ENCODE measurements around the gene LRRC32. TPM values are rescaled to one million over a fixed set of nuclear protein-coding genes. Genes with fewer than 3 reads are reported as not detected.

The LRRC32 gene
- total and polyA plus RNA-seq, 7 donors, result 0.69 to 30.7 (median 10.9) TPM

DNA sequence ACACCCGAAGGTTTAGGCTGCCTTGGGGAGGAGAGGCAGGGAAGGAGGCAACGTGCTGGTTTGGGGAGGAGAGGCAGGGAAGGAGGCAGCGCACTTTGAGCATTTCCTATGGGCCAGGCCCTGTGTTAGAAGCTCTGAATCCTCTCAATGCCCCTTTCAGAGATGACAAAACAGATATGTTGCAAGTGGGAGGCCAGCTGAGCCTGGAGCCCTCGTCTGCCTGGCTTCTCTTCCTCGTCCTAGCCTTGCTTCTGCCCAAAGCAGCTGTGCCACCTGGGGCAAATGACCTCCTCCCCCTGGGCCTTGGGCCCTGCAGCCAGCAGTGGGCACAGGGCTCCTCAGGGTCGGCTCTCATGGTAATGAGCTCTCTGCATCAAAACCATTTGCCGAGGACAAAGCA is 15.3 kb upstream of the LRRC32 start:
- Histone ChIP-seq H3K27me3 (no peaks in the 10 kb centered on the region), H3K9me3 (no peaks in the 10 kb centered on the region), H3K27ac (no peak overlapping the region), H3K36me3 (no peaks in the 10 kb centered on the region), H3K4me1 (peaks cover 0 to 2% (median under 1%) of the 10 kb centered on the region in 4 donors), H3K4me3 (no peak overlapping the region)
- DNase-seq, result no peak
- intact Hi-C loops (cut with DNase I), result no loop called here
- WGBS, 2 donors, result 65 to 78% methylated on average over 7 of the region's 7 CpGs
- TF ChIP-seq POLR2A (IDR thresholded peaks at IDR 0.05), result no peak
- no peak for TF ChIP-seq POLR2AphosphoS5 (IDR thresholded peaks at IDR 0.05)
- TF ChIP-seq EP300 (IDR thresholded peaks at IDR 0.05), result no peak
- no peak for TF ChIP-seq CTCF (IDR thresholded peaks at IDR 0.05)

DNA sequence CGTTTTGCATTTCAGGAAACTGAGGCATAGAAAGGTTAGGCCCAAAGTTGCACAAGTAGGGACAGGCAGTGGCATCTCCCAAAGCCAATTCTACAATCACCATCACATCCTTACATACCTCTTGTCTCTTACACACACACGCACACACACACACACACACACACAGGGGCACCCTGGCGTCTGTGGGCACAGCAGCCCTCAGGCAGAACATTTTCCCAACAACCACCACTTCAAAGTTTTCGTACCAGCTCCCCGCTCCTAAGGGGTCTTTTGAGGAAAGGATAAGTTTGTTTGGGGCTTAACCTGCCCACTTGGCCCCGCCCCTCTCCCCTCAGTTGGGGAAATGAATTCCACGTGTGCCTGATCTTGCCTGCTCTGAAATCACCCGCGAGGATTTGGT is 14.7 kb upstream of the LRRC32 start:
- no peaks in the 10 kb centered on the region for H3K9me3 ChIP-seq
- no peaks in the 10 kb centered on the region for H3K27me3 ChIP-seq
- no peak overlapping the region for H3K4me3 ChIP-seq
- H3K36me3 ChIP-seq, result no peaks in the 10 kb centered on the region
- no peak overlapping the region for H3K27ac ChIP-seq
- TF ChIP-seq POLR2AphosphoS5 (IDR thresholded peaks at IDR 0.05) (no peak), CTCF (IDR thresholded peaks at IDR 0.05) (no peak)
- WGBS, 2 donors, result 85 to 91% methylated on average over 9 of the region's 9 CpGs
- no peak for DNase-seq
- intact Hi-C loops (cut with DNase I), result no loop called here
- H3K4me1 ChIP-seq, result peaks cover 0 to 7% (median 2%) of the 10 kb centered on the region in 4 donors

DNA sequence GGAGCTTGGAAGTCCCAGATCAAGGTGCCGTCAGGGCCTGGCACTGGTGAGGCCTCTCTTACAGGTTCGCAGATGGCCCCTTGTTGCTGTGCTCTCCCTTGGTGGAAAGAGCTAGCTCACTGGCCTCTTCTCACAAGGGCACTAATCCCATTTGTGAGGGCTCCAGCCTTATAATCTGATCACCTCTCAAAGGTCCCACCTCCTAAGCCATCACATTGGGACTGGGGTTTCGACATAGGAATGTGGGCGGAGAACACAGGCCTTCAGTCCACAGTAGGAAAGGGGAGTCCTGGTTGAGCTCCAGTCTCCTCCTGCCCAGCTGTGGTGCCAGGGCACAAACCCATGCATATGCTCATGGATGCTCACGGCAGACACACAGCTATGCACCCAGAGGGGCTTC is 14.0 kb upstream of the LRRC32 start:
- Histone ChIP-seq H3K36me3 (no peaks in the 10 kb centered on the region), H3K27ac (no peak overlapping the region), H3K9me3 (no peaks in the 10 kb centered on the region), H3K4me1 (peaks cover 0 to 7% (median 2%) of the 10 kb centered on the region in 4 donors), H3K4me3 (no peak overlapping the region), H3K27me3 (no peaks in the 10 kb centered on the region)
- 85 to 97% methylated on average over 5 of the region's 5 CpGs for WGBS, 2 donors
- no peak for DNase-seq
- TF ChIP-seq POLR2A (IDR thresholded peaks at IDR 0.05) (no peak), EP300 (IDR thresholded peaks at IDR 0.05) (no peak)
- intact Hi-C loops (cut with DNase I), result no loop called here

DNA sequence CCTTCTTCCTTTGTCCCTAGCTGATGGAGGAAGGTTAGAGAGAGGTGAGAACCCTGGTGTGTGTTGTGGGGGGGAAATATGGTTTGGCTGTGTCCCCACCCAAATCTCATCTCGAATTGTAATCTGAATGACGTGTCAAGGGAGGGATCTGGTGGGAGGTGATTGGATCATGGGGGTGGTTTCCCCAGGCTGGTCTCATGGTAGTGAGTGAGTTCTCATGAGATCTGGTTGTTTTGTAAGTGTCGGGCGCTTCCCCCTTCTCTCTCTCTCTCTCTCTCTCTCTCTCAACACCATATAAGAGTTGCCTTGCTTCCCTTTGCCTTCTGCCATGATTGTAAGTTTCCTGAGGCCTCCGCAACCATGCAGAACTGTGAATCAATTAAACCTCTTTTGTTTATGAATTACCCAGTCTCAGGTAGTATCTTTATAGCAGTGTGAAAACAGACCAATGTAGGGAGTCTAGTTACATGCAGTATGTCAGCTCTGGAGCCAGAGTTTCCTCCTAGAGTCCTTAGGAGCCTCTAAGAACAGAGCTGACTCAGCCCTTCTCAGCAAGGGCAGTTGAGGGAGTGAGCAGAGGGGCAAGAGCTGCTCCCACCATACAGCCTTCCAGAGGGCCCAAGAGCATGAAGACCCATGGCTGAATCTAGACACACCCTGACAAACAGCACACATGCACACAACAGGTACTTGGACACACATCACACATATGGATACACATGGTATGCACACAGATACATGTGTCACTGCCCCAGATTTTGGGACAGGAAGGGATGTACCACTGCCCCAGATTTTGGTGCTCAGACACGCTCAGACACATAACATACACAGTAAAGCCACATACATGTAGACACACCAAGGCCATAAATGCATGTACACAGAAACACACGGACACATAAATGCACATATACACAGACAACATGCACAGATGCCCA is 12.9 kb upstream of the LRRC32 start:
- intact Hi-C loops (cut with DNase I), result no loop called here
- no peak for DNase-seq
- 90 to 94% methylated on average over 7 of the region's 7 CpGs for WGBS, 2 donors
- TF ChIP-seq CTCF (IDR thresholded peaks at IDR 0.05) (no peak), POLR2AphosphoS5 (IDR thresholded peaks at IDR 0.05) (no peak), POLR2A (IDR thresholded peaks at IDR 0.05) (no peak), EP300 (IDR thresholded peaks at IDR 0.05) (no peak)
- Histone ChIP-seq H3K36me3 (no peaks in the 10 kb centered on the region), H3K27ac (no peak overlapping the region), H3K4me1 (peaks cover 0 to 7% (median 2%) of the 10 kb centered on the region in 4 donors), H3K27me3 (no peaks in the 10 kb centered on the region), H3K9me3 (no peaks in the 10 kb centered on the region), H3K4me3 (no peak overlapping the region)

DNA sequence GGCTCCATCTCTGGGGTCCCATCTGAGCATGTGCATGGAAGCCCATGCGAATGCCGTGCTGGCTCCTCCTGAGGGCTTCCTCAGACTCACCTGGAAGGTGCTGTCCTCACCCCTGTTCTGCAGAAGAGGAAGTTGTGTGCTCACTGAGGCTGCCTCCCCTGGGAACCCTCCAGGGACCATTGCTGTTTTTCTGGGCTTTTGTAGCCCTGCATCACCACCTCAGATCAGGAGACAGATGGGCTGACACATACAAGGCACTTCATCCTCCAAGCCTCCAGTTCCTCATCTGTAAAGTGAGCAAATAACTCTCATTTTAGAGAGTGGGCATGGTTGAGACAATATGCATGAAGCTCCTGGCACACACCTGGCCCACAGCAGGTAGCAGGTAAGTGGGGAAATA is 12.1 kb upstream of the LRRC32 start:
- no peak overlapping the region for H3K27ac ChIP-seq
- H3K9me3 ChIP-seq, result no peaks in the 10 kb centered on the region
- H3K27me3 ChIP-seq, result no peaks in the 10 kb centered on the region
- DNase-seq, result no peak
- WGBS, 2 donors, result 93 to 97% methylated on average over 2 of the region's 2 CpGs
- intact Hi-C loops (cut with DNase I), result no loop called here
- H3K4me3 ChIP-seq, result no peak overlapping the region
- no peaks in the 10 kb centered on the region for H3K36me3 ChIP-seq
- peaks cover 0 to 9% (median 4%) of the 10 kb centered on the region in 4 donors for H3K4me1 ChIP-seq
- TF ChIP-seq POLR2AphosphoS5 (IDR thresholded peaks at IDR 0.05) (no peak), POLR2A (IDR thresholded peaks at IDR 0.05) (no peak), EP300 (IDR thresholded peaks at IDR 0.05) (no peak), CTCF (IDR thresholded peaks at IDR 0.05) (no peak)

Data from sigmoid colon (tissue), 7 donors.